Hypothalamus (tissue), 51 donors: Measurements from ENCODE around the gene EN2.

Source experiments
- DNase-seq, 51 donors: peaks; one replicate each; lab custom pipeline; 2025; lab: John Stamatoyannopoulos, UW

EN2 gene

GRCh38 chr7:155497149-155497901, 39.4 kb downstream of the EN2 start:
- no peak for DNase-seq

GRCh38 chr7:155505422-155505793, 47.5 kb downstream of the EN2 start:
- DNase-seq: no peak

GRCh38 chr7:155506854-155507337, 49.0 kb downstream of the EN2 start:
- no peak for DNase-seq

GRCh38 chr7:155507576-155507975, 49.6 kb downstream of the EN2 start:
- DNase-seq: no peak

- DNase-seq: no peak
Observed at GRCh38 chr7:155508376-155509358, 50.7 kb downstream of the EN2 start.

- DNase-seq: no peak
Observed at GRCh38 chr7:155509359-155509724, 51.4 kb downstream of the EN2 start.

- DNase-seq: no peak
Observed at GRCh38 chr7:155509725-155510551, 52.0 kb downstream of the EN2 start.

GRCh38 chr7:155510975-155511701, 53.2 kb downstream of the EN2 start:
- DNase-seq: no peak

- DNase-seq: no peak
Observed at GRCh38 chr7:155511702-155511996, 53.7 kb downstream of the EN2 start.

- DNase-seq: no peak
Observed at GRCh38 chr7:155512246-155512887, 54.4 kb downstream of the EN2 start.

- no peak for DNase-seq
Observed at GRCh38 chr7:155513543-155514285, 55.8 kb downstream of the EN2 start.

GRCh38 chr7:155514296-155514695, 56.4 kb downstream of the EN2 start:
- no peak for DNase-seq
